Measurements from ENCODE around the gene CCNA1.

CCNA1 gene

DNA sequence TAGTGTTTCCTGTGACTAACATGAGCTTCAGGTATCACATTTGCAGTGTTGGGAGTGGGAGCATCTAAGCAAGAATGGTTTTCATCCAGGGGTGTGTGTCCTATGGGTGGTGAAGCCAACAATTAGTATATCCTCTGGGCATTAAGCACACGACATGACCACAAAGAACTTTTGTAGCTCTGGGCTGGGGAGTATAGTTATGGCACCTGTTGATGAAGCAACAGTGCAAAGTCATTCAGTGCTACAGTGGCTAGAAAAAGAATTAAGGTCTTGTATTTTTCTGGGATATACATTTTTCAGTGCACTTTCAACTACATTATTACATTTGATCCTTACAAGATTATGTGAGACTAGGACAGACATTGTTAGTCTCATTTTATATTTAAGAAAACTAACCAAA lies 21.8 kb downstream of the CCNA1 start:
- no peak for DNase-seq (ENCODE audit: low spot score)

DNA sequence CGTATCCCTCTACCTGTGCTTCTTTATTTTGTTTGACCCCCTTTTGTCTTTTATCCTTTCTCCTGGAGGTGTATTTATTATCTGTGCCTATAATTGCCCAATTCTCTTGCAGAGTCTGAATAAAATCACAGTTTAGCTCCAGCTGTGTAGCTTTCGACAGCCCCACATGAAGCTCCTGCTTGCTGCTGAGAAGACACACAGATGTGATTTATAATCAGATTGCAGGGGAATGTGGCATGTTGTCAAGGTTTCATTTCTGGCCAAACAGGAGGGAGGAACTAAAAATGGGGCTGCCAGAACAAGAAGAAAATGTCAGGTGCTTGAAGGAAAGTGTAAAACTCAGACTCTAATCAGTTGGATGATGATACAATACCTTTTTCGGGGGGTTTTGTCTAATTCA lies 22.7 kb downstream of the CCNA1 start:
- no peak for DNase-seq (ENCODE audit: low spot score)

DNA sequence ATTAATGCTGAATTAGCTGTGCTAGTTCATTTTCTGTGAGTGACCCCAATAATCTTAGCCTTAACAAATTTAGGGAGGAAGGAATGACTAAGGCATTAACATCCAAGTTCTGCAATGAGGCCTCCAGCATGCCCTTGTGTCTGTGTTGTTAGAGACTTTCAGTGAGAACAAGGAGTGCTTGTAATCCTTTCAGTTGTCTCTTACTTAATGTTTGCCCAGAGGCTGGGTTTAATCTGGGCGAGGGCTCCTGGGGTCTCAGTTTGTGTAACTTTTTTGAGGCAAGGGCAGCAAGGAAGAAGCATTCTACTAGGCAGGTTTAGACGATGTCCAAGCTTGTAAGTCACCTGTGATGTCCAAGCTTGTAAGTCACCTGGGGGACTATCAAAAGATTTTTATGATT lies 24.3 kb downstream of the CCNA1 start:
- no peak for DNase-seq (ENCODE audit: low spot score)

DNA sequence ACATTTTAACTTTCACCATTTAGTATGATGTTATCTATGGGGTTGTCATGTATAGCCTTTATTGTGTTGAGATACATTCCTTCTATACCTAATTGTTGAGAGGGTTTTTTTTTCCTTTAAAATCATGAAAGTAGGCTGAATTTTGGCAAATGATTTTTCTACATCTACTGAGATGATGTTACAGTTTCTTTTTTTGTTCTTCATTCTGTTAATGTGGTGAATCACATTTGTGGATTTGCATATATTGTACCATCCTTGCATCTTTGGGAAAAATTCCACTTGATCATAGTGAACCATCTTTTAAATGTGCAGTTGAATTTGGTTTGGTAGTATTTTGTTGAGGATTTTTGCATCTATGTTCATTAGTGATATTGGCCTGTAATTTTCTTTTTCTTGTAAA lies 29.2 kb downstream of the CCNA1 start:
- DNase-seq (ENCODE audit: low spot score) = no peak

DNA sequence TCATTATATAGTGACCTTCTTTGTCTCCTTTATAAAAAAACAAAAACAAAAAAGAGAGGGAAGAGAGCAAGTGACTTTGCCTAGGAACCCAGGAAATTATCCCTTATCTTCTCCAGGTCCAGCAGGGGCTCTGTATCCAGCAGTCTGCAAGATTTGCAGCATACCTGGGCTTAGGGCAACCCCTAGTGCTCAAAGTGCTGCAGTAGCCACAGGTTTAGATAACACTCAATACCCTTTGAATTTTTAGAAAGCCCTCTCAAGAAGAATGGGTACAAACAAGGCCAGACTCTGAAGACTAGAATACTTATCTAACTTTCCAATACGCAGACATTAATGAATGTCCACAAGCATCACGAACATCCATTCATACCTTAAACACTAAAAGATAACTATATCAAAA lies 43.2 kb downstream of the CCNA1 start:
- no peak for DNase-seq (ENCODE audit: low spot score)

DNA sequence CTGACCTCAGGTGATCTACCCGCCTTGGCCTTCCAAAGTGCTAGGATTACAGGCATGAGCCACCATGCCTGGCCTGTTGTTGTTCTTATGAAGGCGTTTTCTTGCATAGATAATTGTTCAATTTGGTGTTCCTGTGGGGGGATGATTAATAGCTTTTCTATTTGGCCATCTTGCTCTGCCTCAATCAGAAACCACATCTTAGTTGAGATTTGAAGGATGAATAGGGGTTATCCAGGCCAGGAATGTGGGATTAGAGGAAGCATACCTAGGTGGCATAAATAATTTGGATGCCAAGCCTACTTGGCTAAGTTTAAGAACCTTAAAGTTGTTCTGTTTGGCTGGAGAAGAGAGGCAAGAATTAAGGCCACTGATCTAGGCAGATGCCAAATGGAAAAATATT lies 44.4 kb downstream of the CCNA1 start:
- DNase-seq (ENCODE audit: low spot score) = no peak

DNA sequence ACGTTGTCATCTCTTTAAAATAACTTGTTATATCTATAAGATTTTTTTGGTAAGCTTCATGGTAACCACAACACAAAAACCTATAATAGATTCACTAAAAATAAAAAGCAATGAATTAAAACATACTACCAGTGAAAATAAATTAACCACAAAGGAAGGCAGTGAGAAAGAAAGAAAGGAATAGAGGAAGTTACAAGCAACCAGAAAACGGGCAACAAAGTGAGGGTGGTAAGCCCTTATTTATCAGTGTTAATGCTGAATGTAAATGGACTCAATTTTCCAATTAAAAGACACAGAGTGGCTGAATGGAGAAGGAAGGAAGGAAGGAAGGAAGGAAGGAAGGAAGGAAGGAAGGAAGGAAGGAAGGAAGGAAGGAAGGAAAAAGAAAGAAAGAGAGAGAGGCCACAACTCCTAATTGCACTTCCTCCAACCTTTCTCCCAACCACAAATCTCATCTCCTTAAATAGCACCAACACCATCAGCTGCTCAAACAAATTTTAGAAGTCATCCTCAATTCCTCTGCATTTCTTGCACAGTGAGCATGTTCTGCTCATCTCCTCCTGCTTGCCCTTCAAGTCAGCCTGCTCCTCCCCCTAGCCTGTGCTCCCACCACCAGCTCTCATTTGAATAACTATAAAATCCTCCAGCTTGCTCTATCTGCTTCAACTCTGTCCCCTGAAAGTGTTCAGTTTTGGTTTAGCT lies 48.6 kb downstream of the CCNA1 start:
- no peak for DNase-seq (ENCODE audit: low spot score)

DNA sequence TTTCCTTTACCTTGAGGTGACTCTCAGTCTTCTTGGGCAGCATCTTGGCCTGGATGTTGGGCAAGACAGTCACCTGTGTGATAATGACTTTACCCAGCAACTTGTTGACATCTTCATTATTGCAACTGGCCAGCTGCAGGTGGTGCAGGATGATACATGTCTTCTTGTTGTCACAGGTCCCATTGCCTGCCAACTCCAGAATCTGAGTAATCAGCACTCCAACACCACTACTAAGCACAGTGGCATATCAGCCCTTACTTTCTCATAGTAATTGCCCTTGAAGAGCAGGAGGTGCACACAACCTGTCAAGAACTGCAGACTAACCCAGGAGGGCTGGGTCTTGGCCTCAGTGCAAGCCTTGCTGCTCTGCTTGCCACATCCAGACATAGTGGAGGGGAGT lies 57.8 kb downstream of the CCNA1 start:
- DNase-seq (ENCODE audit: low spot score) = no peak

Data from RKO (cell line).